Hypothalamus (tissue), 51 donors: ENCODE data around the gene CTDSP2.
"Not testable (repeated sequence)": the region's sequence is repeated elsewhere in the genome, so short reads cannot be mapped to it uniquely, and the experiment has no call there.

Experiments used
- DNase-seq, 51 donors: peaks; one replicate each; lab custom pipeline; 2025; lab: John Stamatoyannopoulos, UW

Gene CTDSP2

DNA sequence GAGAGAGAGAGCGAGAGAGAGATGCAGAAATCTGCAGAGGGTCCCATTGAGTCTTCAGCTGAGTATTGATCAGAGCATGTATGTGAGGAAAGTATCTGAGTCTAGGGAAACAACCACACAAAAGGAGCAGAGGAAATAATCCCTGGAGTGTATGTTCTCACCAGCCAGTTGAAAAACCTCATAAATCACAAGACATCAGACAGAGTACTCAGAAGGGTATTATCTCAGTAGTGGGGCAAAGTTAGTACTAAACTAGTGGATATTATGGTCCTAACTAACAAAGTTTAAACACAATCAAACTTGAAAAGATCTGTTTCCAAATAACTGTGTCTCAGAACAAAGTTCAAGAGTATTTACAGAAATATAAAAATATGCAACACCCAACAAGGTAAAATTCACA lies 36.5 kb upstream of the CTDSP2 start:
- no peak for DNase-seq

DNA sequence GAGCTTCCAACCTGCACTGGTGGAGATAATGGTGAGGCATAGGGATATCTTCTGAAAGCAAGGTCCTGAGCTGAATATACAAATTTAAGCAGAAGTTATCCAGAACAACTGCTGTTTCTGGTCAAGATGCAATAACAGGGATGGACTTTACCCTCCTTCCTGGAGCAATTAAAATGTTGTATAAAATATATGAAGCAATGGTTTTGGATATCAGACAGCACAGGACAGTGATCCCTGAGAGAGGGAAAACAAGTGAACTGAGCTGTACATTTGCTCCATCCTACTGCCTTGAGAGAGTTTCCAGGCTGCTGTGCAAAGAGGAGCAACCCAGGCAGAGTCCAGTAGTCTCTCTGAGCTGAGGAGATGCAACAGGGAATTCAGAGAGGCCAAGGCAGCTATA lies 36.0 kb upstream of the CTDSP2 start:
- DNase-seq = no peak

DNA sequence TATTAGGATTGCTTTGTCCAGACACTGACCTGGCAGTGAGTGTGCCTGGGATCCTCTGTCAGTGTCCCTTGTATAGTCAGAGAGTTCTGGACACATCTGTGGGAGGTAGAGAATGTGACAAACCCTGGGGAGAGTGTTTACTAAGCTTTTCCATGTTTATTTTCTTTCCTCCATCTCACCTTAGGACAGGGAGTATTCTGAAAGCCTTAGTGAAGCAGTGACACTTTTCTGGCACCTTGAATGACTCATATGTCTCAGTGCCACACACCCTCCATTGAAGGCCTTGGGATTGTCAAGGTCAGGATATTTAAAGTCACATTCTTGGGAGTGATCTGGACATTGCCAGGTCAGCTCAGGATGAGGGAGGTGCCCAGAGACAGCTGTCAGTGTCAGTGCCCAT lies 34.9 kb upstream of the CTDSP2 start:
- no peak for DNase-seq

DNA sequence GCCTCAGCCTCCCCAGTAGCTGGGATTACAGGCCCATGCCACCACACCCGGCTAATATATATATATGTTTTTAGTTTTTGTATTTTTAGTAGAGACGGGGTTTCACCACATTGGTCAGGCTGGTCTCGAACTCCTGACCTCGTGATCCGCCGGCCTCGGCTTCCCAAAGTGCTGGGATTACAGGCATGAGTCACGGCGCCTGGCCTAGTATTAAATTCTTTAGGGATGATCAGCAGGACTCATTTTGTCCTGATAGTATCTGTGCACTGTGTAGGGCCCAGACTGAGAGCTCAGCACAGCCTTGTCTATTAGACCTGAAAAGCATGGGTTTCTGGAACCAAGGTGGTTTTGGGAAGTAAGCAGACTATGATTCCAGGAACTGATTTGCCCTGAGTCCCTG lies 34.5 kb upstream of the CTDSP2 start:
- DNase-seq = not testable (repeated sequence)

DNA sequence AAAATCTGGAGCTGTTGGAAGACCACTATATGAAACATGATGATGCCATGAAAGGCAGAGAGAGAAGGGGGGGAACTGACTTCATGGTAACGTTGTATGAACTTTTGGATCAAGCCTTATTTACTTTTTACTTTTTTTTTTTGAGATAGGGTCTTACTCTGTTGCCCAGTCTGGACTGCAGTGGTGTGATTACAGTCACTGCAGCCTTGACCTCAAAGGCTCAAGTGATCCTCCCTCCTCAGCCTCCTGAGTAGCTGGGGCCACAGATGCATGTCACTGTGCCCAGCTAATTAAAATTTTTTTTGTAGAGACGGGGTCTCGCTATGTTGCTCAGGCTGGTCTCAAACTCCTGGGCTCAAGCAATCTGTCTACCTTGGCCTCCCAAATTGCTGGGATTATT lies 31.3 kb upstream of the CTDSP2 start:
- DNase-seq = no peak

DNA sequence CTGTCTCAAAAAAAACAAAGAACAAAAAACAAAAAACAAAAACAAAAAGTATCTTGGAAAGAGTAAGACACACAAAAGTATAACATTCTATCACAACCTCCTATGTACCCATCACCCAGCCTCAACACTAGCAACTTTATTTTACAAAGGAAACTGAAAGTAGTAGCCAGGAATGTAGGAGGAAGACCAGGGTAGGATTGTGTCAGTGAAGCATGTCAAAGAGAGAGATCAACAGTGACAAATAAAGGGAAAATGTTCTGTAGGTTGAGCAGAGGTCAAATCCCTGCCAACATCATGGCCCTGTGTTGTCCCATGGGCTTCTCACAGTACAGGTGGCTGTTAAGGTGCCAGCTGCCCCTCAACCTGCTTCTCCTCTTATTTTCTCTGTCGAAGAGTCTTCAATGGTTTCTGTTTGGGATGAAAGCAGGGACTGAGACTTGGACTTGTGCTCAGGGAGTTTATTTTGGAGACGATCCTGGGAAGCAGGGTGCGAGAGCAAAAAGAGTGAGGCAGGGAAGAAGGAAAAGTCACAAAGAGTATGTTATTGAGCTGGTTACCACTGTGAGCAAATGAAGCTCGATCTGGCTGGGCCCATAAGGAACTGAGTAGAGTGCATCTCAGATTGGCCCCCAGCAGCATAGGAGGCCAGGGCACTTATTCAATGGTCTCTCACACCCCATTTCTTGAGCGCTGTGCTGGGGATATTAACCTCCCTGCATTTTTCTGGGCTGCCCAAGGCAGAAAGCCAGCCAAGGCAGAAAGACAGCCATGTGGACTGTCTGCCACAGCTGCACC lies 29.4 kb upstream of the CTDSP2 start:
- no peak for DNase-seq

DNA sequence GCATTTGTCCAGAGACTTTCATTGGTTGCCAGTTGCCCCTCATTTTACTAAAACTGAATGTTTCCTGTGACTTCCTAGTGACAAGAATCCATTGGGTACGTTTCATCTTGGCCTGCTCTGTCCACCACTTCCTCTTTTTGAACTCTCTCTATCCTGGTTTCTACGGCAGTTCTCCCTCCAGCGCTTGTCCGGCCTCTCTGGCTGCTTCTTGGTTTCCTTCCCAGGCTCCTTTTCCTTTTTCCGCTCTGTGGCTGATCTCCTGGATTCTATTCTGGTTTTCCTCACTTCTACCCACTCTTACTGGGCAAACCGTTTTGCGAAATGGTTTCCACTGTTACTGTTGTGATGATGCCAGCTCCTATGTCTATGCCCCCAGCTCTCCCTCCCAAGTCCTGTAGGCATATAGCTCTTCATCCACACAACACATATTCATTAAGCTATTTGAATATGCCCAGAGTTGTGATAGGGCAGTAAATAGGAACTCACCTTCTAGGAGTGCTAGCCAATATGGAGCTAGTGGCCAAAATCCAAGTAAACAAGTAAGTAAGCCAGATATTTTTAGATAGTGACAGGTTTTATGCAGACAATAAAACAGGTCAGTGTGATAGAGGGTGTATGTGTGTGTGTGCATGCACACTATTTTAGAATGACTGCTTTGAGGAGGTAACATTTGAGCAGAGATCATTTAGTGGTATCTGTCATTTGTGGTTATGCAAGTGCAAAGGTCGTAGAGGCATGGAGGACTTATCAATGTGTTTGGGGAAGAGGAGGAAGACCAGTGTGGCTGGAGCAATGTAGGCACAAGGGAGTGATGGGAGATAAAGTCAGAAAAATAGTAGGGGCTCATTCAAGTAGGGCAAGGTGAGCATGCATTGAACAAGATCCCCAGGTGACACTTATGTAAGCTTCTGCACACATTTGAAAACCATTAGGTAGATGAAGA lies 27.9 kb upstream of the CTDSP2 start:
- no peak for DNase-seq

DNA sequence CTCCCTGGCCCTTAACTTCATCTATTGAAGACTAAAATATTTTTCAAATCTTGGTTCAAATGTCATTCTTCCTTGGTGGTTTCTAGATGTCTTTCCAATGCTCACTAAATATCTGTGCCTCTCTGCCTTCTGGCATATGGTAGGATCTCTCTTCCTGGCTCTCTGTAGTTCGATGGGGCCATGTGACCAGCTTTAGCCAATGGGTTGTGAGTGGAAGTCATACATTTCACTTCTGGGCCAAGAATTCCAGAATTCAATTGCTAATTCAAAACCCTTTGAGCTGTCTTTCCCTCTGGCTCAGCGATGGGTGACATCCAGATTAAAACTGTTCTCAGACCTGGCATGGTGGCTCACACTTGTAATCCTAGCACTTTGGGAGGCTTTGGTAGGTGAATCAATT lies 25.8 kb upstream of the CTDSP2 start:
- DNase-seq = no peak

DNA sequence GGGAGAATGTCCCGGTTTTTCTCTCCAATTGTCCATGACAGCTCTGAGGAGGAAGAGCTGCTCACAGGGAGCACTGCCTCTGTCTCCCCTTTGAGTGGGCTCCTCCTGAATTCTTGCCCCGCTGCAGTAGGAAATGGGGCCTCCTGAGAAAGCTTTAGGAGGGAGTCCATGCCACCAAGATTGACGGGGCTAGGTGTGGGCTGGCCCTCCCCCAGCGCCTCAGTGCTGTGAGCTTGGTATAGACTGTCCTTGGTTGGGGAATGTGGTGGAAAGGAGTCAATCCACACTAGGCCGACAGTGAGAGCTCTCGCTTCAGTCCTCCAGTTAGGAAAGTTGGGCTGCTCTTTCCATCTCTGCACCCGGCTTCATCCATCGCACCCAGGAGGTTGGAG lies 23.4 kb upstream of the CTDSP2 start:
- peak in 1 of 51 donors; percentile 9 for DNase-seq

DNA sequence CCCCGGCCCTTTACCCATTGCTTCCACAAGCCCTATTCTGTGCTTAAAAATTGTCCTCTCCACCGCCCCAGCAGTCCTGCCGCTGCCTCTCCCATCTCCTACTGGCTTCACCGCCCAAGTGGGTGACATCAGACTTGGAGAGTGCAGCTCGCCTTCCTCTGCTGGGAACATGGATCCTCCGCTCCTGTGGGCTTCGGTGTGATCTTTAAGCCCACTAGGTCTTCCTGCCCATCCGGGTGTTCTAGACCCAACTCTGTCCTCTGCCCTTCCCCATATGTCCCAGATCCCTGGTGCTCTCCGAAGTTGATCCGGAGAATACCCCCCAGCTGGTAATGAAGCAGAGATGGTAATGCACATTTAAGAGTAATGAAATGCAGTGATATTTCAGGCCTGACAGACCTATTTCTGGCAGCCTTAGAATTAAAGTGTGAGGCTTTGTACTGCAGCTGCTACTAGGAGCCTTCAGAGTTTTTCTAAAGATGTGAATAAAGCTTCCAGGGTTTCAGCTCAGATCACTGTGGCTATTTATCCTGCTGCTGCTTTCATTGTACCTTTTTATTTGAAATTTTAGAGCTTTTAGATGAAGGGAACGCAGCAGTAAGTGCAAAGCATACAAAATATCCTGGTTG lies 22.9 kb upstream of the CTDSP2 start:
- DNase-seq = peak in 10 of 51 donors; percentile 20 to 79 (median 38)

DNA sequence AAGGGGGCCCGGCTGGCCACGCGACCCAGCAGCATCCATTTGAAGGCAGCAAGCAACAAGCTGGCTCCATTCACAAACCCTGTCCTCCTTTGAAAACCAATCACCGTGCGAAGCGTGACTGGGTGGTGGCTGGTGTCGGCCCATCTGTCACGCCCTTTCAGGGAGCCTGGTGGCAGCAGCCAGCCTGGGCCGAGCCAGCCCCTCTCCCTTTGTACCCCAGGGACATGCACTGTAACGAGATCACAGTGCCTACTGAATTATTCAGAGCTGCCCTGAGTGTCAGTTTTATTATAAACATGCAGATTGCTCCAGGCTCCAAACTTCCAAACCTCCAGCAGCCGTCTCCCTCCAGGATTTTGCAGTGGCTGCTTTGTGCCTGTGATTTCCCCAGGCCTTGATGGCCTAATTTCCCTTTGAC lies 22.3 kb upstream of the CTDSP2 start:
- DNase-seq = peak in 32 of 51 donors; percentile 12 to 79 (median 39)

DNA sequence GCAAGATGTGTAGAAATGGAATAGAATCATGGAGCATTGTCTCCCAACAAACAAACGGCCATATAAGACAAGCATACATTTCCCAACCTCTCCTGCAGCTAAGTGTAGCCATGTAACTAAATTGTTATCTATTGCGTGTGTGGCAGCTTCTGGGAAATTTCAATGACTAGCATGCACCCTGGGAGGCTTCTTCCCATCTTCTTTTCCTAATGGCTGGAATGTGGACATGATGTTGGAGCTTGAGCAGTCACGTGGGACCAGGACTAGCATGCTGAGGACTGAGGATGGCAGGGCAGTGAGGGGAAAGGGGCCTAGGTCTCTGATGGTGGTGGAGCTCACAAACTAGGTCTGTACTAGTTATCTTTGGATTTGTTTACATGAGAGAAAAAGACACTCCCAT lies 21.7 kb upstream of the CTDSP2 start:
- DNase-seq = no peak

DNA sequence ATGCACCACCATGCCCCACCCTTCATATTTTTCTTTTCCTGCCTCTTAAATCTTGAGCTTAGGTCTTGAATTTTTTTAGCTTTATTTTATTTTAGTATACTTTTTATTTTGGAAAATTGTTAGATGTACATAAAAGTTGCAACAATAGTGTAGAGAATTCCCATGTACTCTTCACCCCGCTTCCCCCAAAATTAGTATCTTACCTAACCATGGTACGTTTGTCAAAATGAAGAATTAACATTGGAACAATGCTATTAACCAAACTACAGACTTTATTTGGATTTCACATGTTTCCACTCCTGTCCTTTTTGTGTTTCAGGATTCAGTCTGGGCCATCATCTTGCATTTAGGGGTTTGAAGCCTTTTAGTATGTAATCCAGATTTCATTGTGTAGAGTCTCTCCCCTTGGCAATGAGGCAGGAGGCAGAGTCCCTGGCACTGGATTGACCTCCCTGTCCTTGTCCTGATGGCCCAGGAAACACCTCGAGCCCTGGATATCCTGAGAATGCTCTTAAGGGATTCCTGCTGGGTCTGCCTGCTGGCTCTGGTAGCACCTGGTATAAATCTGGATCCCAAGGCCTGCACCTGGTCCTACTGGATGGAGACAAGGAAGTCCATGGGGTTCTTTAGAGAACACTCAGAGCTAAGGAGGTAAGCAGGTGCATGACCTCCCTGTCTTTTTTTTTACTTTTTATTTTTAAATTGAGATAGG lies 19.9 kb upstream of the CTDSP2 start:
- no peak for DNase-seq

DNA sequence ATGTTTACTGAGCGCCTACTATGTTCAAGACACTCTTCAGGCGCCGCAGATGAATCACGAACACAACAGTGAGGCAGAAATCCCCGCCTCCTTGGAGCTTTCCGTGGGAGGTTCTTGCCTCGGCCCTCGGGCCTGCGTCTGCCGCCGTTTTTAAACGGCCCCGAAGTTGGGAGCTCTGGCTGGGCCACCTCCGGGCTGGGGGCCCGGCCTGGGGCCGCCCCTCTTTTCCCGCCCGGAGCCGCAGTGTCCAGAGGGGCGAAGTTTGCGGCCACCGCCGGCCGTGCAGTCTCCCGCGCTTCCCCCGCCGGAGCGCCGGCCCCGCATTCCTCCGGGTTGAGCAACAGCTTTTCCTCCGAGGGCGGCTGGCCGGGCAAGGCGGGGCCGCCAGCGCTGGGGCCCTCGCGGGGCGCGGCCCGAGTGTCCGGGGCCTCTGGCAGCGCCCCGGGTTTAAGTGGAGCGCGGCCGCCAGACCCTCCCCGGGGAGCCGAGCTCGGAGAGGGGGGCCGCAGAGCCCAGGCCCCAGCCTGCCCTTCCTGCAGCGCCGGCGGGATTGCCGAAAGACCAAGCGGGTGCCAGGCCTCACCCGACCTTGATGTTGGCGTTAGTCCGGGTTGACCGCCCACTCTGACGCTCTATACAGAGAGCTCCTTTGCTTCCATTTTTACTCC lies 18.7 kb upstream of the CTDSP2 start:
- peak in 31 of 51 donors; percentile 9 to 63 (median 40) for DNase-seq

DNA sequence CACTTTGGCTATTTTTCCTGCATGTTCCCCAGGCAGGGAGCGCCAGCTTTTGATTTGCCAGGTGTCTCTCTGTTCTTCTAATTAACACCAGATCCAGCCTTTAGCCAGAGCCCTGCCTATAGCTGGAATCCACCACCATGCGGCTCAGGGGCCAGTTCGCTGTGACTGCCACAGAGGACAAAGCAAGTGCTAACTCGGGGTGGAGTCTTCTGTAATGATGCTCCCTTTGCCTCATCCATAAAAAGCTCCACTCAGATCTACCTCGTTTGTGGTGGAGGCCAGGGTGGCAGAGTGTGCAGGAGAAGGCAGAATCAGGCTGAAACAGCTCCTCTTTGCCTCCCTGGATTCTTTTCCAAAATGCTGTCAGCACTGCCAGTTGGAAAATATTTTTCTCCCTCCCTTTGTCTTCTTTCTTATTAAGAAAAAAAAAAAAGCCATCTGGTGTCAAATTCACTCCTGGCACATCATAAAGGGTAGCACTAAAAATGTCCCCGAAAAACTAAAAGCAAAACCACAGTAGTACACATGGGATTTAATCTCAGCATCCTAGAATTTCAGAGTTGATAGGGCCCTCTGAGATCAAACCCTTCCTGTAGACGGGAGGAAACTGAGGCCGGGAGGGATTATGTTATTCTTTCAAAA lies 18.0 kb upstream of the CTDSP2 start:
- peak in 3 of 51 donors; percentile 19 to 39 (median 39) for DNase-seq

DNA sequence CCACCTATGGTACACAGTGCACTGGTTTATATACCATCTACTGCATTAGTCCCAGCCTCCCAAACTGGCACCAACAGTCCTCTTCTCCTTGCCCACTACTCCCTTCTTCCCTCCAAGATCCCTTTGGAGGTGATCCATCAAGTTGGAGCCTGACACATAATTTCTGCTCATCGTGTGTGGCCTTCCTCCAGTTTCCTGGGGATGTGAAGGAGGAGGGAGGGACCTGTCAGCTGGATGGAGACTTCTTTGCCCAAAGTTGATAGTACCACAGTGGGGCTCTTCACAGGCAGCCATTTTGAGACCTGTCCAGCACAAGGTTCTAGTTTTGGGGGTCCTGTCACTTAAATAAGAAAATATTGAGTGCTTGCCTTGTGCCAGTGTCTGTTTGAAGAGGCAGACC lies 17.1 kb upstream of the CTDSP2 start:
- no peak for DNase-seq

DNA sequence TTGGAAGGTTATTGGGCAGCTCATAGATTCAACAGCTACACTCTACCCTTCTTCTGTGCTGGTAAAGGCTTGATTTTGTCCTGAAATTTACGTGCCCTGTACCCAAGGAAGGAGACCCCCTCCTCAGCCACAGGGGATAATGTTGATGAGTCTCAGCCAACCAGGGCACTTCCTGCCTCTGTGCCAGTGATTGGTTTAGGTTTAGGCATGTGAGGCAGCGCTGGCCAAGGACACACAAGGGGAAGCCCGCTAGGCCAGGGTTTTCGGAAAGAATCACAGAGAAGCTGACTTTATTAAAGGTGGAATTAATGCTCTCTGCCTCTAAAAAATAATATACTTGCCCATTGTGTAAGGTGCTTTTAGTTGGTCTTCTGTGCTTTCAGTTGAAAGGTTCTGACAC lies 15.4 kb upstream of the CTDSP2 start:
- no peak for DNase-seq

DNA sequence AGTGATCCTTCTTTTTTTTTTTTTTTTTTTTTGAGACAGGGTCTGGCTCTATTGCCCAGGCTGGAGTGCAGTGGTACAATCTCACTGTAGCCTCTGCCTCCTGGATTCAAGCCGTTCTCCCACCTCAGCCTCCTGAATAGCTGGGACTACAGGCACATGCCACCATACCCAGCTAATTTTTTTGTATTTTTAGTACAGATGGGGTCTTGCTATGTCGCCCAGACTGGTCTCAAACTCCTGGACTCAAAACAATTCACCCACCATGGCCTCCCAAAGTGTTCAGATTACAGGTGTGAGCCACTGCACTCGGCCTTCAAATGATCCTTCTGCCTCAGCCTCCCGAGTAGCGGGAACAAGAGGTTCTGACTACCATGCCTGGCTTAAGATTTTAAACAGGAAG lies 14.4 kb upstream of the CTDSP2 start:
- not testable (repeated sequence) for DNase-seq

DNA sequence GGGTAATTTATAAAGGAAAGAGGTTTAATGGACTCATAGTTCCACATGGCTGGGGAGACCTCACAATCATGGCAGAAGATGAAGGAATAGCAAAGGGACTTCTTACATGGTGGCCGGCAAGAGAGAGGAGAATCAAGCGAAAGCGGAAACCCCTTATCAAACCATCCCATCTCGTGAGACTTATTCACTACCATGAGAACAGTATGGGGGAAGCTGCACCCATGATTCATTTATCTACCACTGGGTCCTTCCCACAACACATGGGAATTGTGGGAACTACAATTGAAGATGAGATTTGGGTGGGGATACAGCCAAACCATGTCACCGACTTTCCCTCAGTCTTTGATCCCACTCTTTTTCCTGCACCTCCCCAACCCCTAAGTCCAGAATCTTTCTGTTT lies 12.6 kb upstream of the CTDSP2 start:
- DNase-seq = no peak

DNA sequence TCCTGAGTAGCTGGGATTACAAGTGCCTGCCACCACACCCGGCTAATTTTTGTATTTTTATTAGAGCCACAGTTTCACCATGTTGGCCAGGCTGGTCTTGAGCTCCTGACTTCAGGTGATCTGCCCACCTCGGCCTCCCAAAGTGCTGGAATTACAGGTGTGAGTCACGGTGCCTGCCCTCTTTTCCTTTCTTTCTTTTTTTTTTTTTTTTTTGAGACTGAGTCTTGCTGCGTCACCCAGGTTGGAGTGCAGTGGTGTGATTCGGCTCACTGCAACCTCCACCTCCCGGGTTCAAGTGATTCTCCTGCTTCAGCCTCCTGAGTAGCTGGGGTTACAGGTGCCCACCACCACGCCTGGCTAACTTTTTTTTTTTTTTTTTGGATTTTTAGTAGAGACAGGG lies 11.6 kb upstream of the CTDSP2 start:
- DNase-seq = not testable (repeated sequence)
